Small intestine (tissue), 7 donors: ENCODE results near the gene MZT2B. TPM values are rescaled to one million over a fixed set of nuclear protein-coding genes. Genes with fewer than 3 reads are reported as not detected.
"Not testable (repeated sequence)": the region's sequence is repeated elsewhere in the genome, so short reads cannot be mapped to it uniquely, and the experiment has no call there.

Source experiments
- DNase-seq, 2 donors: peaks; one replicate each; pipeline versions ENCODE4 v3.0.0 to v3.0.0-alpha.2; 2013
- FAIRE-seq: peaks from 2 replicates; lab custom pipeline; 2012; peaks lifted over from hg19 to GRCh38; lab: Jason Lieb, UNC
- H3K27ac ChIP-seq, 3 donors: one replicate each; pipeline ENCODE4 v1.5.1; 2013; ENCODE audit warnings: low read length in 2 of 3, mild to moderate bottlenecking in 2 of 3, control low read depth in 1 of 3, inconsistent platforms in 1 of 3, low read depth in 1 of 3, moderate library complexity in 1 of 3
- H3K27me3 ChIP-seq, 3 donors: one replicate each; pipeline ENCODE4 v1.6.1; 2013; ENCODE audit warnings: low read length in 3 of 3, inconsistent platforms in 1 of 3; ENCODE audit not compliant: control insufficient read depth in 3 of 3, insufficient read depth in 3 of 3
- H3K36me3 ChIP-seq, 3 donors: one replicate each; pipeline ENCODE4 v1.6.1; 2013; ENCODE audit warnings: low read length in 3 of 3, inconsistent platforms in 1 of 3, low read depth in 1 of 3, mild to moderate bottlenecking in 1 of 3, moderate library complexity in 1 of 3; ENCODE audit not compliant: control insufficient read depth in 3 of 3, insufficient read depth in 2 of 3
- H3K4me1 ChIP-seq, 3 donors: one replicate each; pipeline ENCODE4 v1.6.1; 2013; ENCODE audit warnings: low read length in 2 of 3, inconsistent platforms in 1 of 3, low read depth in 1 of 3, mild to moderate bottlenecking in 1 of 3, moderate library complexity in 1 of 3; ENCODE audit not compliant: control insufficient read depth in 3 of 3, insufficient read depth in 2 of 3
- H3K4me3 ChIP-seq, 3 donors: one replicate each; pipeline ENCODE4 v1.5.1; 2013; ENCODE audit warnings: low read length in 3 of 3, control low read depth in 1 of 3, inconsistent platforms in 1 of 3, low read depth in 1 of 3, mild to moderate bottlenecking in 1 of 3, moderate library complexity in 1 of 3
- H3K9me3 ChIP-seq, 2 donors: one replicate each; pipeline ENCODE4 v1.6.1; 2013; ENCODE audit warnings: low read depth in 1 of 2, low read length in 1 of 2; ENCODE audit not compliant: control insufficient read depth in 2 of 2, insufficient read depth in 1 of 2
- WGBS, 3 donors: extraction: QIAGEN DNeasy Blood & Tissue Kit; methylation state at CpG; one replicate each; pipeline ENCODE4 v1.1.7; 2013; 5-methylcytosine and 5-hydroxymethylcytosine counted together
- polyA plus RNA-seq, 4 donors: library from polyadenylated mRNA; stranded (reverse) in 3 of 4; unstranded in 1 of 4; fragments of 200-250 nt in 3 of 4; fragments of 120-200 nt in 1 of 4; gene quantifications; one replicate each; pipeline versions ENCODE4 v1.2.1 to v1.2.3, GENCODE V29; 2013
- donor health status: healthy with polysubstance abuse.
- donor health status: control.
- donor health status: control.
- donor health status: Bipolar disorder and iron deficiency.
- donor health status: healthy.

The MZT2B gene
- polyA plus RNA-seq, 4 donors = 161 to 317 (median 245) TPM

GRCh38 chr2:130160838-130161705 is 21.0 kb upstream of the MZT2B start:
- 79 to 82% (median 81%) methylated on average over 24 to 25 of the region's 25 CpGs for WGBS, 3 donors
- DNase-seq, H3K9me3 ChIP-seq, H3K4me3 ChIP-seq, H3K27ac ChIP-seq, H3K4me1 ChIP-seq, H3K27me3 ChIP-seq, FAIRE-seq: not testable (repeated sequence)
- peaks cover 7 to 53% (median 11%) of the 10 kb centered on the region in 3 donors for H3K36me3 ChIP-seq

- H3K27ac ChIP-seq, H3K9me3 ChIP-seq, H3K4me1 ChIP-seq, FAIRE-seq, H3K27me3 ChIP-seq, H3K4me3 ChIP-seq, DNase-seq: not testable (repeated sequence)
- peaks cover 9 to 58% (median 15%) of the 10 kb centered on the region in 3 donors for H3K36me3 ChIP-seq
- WGBS, 3 donors = 92 to 96% (median 95%) methylated on average over 6 to 7 of the region's 7 CpGs
Observed at GRCh38 chr2:130162486-130162885, 19.6 kb upstream of the MZT2B start.

- H3K9me3 ChIP-seq = no peaks in the 10 kb centered on the region
- H3K4me1 ChIP-seq = no peaks in the 10 kb centered on the region
- no peak overlapping the region for H3K4me3 ChIP-seq
- no peak overlapping the region for H3K27ac ChIP-seq
- 92 to 95% (median 95%) methylated on average over 9 of the region's 9 CpGs for WGBS, 3 donors
- FAIRE-seq (no peak), DNase-seq (no peak)
- peaks cover 9 to 60% (median 15%) of the 10 kb centered on the region in 3 donors for H3K36me3 ChIP-seq
- no peaks in the 10 kb centered on the region for H3K27me3 ChIP-seq
Observed at GRCh38 chr2:130162968-130163367, 19.1 kb upstream of the MZT2B start.

DNA sequence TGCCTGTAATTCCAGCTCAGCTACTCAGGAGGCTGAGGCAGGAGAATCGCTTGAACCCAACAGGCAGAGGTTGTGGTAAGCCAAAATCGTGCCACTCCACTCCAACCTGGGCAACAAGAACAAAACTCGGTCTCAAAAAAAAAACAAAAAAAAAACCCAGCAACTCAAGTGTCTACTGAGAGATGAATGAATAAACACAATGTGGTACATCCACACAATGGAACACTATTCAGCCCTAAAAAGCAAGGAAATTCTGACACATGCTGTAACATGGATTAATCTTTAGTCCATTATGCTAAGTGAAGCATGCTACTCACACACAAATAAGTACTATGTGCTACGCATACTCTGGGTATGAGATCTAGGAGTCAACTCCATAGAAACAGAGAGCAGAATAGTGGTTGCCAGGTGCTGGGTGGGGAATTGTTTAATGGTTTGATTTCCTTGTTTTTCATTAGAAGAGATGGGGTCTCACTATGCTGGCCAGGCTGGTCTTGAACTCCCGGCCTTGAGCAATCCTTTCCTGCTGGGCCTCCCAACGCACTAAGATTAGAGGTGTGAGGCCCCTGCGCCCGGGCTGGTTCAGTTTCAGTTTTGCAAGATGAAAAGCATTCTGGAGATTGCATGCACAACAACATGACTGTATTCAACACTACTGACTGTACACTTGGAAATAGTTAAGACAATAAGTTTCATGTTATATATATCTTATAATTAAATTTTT is 16.6 kb upstream of the MZT2B start:
- no peaks in the 10 kb centered on the region for H3K27me3 ChIP-seq
- no peaks in the 10 kb centered on the region for H3K9me3 ChIP-seq
- no peak overlapping the region for H3K27ac ChIP-seq
- peaks cover 9 to 65% (median 12%) of the 10 kb centered on the region in 3 donors for H3K36me3 ChIP-seq
- H3K4me1 ChIP-seq = no peaks in the 10 kb centered on the region
- FAIRE-seq (no peak), DNase-seq (no peak)
- H3K4me3 ChIP-seq = no peak overlapping the region
- WGBS, 3 donors = 92 to 94% (median 93%) methylated on average over 8 of the region's 8 CpGs

- 65 to 76% (median 72%) methylated on average over 3 of the region's 3 CpGs for WGBS, 3 donors
- not testable (repeated sequence) for H3K4me3 ChIP-seq, H3K27ac ChIP-seq, H3K27me3 ChIP-seq, FAIRE-seq, H3K9me3 ChIP-seq, DNase-seq, H3K4me1 ChIP-seq
- peaks cover 9 to 69% (median 12%) of the 10 kb centered on the region in 3 donors for H3K36me3 ChIP-seq
Observed at GRCh38 chr2:130166611-130167010, 15.5 kb upstream of the MZT2B start.

DNA sequence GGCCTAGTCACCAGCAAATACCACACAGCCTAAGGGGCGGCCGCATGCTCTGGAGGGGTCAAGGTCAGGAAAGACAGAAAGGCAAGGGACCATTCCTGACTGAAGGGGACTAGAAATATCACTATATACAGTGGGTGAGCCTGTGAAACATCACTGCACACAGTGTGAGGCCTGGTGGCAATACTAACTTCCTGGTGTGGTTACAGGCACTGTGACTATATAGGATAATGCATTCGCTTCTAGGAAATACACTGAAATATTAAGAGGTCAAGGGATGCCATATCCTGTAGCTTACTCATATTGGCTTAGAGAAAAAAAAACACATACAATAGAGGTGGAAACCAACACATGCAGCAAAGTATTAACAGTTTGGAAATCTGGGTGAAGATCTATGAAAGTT is 12.9 kb upstream of the MZT2B start:
- H3K4me3 ChIP-seq, FAIRE-seq, H3K27me3 ChIP-seq, H3K27ac ChIP-seq, DNase-seq, H3K4me1 ChIP-seq, H3K9me3 ChIP-seq: not testable (repeated sequence)
- WGBS, 3 donors = 17 to 72% (median 35%) methylated on average over 3 of the region's 3 CpGs
- peaks cover 11 to 72% (median 13%) of the 10 kb centered on the region in 3 donors for H3K36me3 ChIP-seq

DNA sequence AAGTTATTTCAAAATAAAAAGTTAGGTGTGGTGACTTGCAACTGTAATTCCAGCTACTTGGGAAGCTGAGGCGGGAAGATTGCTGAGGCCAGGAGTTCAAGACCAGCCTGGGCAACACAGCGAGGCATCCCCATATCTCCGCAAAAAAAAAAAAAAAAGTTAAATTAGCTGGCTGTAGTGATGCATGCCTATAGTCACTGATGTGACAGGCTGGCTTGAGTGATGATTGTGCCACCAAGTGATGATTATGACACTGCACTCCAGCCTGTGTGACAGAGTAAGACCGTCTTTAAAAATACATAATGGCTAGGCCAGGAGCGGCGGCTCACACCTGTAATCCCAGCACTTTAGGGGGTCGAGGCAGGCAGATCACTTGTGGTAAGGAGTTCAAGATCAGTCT is 12.2 kb upstream of the MZT2B start:
- H3K9me3 ChIP-seq = no peaks in the 10 kb centered on the region
- WGBS, 3 donors = 90 to 96% (median 93%) methylated on average over 7 of the region's 7 CpGs
- H3K4me3 ChIP-seq = no peak overlapping the region
- DNase-seq = no peak
- no peak for FAIRE-seq
- H3K27ac ChIP-seq = no peak overlapping the region
- H3K36me3 ChIP-seq = peaks cover 10 to 68% (median 13%) of the 10 kb centered on the region in 3 donors
- H3K4me1 ChIP-seq = no peaks in the 10 kb centered on the region
- H3K27me3 ChIP-seq = no peaks in the 10 kb centered on the region

GRCh38 chr2:130174866-130175265 is 7.2 kb upstream of the MZT2B start:
- H3K9me3 ChIP-seq, H3K4me1 ChIP-seq, FAIRE-seq, H3K4me3 ChIP-seq, DNase-seq, H3K27ac ChIP-seq, H3K27me3 ChIP-seq: not testable (repeated sequence)
- H3K36me3 ChIP-seq = peaks cover 4 to 36% (median 4%) of the 10 kb centered on the region in 3 donors
- WGBS, 3 donors = 78 to 86% (median 81%) methylated on average over 4 to 5 of the region's 5 CpGs
